ENCODE results near the gene PTX4. TPM values are rescaled to one million over a fixed set of nuclear protein-coding genes. Genes with fewer than 3 reads are reported as not detected.
"Not testable (repeated sequence)": the region's sequence is repeated elsewhere in the genome, so short reads cannot be mapped to it uniquely, and the experiment has no call there.

PTX4 gene
- total RNA-seq, 1 donor from 2014 or later, result not detected

GRCh38 chr16:1444730-1445517 lies 43.8 kb downstream of the PTX4 start:
- DNase-seq (ENCODE audit: low spot score), result no peak

- no peak for DNase-seq (ENCODE audit: low spot score)
Observed at GRCh38 chr16:1443980-1444729, 44.6 kb downstream of the PTX4 start, which contains the start of gene CCDC154. Gene CCDC154, minus strand, starts transcription at chr16:1444556. Its CDS starts 234 bp downstream, at chr16:1444322.

DNA sequence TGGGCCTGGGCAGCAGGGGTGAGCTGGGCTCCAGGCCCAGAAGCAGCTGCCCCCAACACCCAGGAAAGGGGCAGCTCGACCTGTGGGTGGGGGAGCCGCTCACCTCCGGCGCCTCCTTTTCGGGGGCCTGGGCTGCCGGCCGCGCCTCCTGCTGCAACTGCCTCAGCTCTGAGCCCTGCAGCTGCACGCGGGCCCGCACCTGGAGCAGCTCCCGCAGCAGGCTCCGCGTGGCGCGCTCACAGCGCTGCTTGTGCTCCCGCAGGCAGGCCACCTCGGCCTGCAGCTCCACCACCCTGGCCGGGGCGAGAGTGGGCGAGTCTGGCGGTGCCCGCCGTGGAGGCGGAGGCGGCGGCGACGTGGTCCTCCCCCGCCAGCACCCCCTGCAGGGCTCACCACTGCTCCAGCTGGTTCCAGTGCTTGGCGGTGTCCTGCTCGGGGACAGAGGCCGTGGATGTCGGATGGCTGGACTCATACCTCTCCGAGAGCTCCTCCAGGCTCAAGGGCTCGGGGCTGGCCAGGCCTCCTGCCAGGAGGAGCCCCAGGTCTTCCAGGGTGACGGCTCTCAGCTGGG lies 45.3 kb downstream of the PTX4 start:
- no peak for DNase-seq (ENCODE audit: low spot score)

GRCh38 chr16:1442697-1443096 lies 46.0 kb downstream of the PTX4 start:
- DNase-seq (ENCODE audit: low spot score), result no peak

DNA sequence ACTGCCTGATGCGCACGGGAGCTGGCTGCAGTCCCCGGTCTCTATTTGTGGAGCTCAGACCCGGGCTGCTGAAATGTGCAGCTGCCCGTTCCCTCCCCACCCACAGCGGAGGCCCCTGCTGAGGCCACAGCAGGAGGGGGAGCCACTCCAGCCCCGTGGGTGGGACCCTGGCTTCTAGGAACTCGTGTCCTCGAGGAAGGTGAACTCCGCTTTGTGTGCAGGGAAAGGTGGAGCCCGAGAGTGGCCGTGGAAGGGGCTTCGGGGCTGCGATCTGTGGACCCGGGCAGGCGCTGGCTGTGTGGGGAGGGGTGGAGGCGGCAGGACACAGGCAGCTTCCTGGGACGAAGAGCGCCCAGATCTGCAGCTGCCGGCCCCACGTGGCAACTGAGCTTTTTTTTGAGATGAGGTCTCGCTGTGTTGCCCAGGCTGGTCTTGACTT lies 47.3 kb downstream of the PTX4 start:
- DNase-seq (ENCODE audit: low spot score), result no peak

GRCh38 chr16:1439699-1440074 lies 49.1 kb downstream of the PTX4 start:
- not testable (repeated sequence) for DNase-seq (ENCODE audit: low spot score)

DNA sequence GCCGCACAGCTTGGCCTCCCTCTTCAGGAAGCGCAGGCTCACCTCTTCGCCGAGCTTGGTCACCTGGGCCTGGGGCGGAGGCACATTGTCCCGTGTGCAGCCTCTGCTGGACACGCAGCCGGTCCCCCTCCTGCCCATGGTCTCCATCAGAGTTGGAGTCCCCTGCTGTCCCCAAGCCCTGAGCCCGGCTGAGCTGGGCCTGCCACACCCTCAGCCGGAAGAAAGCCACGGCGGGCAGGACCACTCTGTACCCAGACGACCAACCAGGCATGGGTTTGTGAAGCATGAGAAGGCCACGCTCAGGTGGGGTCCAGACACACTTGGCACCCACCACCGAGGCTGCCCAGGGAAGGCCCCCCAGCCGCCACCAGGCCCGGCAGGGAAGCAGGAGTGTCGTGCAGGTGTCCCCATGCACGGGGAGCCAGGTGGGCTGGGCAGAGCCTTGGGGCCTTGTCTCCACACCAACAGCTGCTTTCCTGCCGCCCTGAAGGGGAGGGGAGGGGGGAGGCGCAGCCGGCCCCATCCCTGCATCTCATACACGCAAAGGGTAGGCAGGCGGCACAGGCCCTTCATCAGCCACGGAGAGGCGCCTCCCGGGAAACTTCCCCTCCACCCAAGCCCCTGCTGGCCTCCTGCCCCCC lies 49.6 kb downstream of the PTX4 start:
- no peak for DNase-seq (ENCODE audit: low spot score)

DNA sequence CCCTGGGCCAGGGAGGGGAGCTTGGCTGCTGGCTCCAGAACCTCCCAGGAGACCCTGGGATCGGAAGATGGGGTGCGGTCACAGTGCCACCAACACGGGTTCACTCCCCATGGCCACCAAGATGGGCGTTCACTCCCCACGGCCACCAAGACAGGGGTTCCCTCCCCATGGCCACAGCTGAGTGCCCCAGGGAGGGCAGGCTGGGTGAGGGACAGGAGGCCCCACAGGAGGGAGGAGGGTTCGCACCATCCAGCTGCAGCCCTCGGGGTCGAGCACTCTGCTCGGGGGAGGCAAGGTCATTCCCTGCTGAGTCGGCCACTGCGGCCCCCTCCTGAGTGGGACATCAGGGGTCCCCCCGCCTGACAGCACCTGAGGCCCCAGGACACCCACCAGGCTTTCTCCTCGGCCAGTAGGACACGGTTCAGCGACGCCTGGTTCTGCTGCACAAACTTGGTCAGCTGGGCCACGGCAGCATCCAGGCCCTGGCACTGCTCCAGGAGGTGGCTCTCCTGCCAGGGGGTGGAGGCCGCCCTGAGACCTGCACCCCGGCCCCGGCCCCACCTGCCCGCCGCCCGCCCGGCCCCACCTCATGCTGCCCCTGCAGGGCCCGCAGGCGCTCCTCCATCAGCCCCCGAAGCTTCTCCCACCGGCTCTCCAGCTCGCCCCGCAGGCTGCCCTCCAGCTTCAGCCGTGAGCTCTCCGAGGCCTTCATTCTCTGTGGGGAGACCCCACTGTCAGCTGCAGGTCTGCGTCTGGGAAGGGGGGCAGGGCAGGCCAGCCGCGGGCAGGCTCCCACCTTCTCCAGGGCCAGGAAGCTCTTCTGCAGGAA lies 50.3 kb downstream of the PTX4 start:
- DNase-seq (ENCODE audit: low spot score), result no peak

DNA sequence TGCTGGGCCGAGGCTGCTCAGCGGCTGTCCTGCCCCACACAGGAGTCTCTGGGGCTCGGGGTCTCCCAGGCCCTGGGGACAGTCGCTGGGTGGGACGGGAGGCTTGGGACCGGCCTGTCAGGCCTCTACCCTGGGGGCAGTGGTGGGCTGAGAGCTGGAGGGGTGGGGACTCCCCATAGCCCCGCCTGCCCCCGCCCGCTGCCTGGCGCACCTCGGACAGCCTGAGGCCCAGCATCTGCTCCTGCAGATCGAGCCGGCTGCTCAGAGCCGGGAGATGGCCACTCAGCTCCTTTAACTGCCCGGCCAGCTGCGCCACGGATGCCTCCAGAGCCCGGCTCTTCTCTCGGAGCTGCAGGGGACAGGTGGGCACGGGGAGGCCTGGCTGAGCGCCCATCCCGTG lies 51.1 kb downstream of the PTX4 start:
- no peak for DNase-seq (ENCODE audit: low spot score)

DNA sequence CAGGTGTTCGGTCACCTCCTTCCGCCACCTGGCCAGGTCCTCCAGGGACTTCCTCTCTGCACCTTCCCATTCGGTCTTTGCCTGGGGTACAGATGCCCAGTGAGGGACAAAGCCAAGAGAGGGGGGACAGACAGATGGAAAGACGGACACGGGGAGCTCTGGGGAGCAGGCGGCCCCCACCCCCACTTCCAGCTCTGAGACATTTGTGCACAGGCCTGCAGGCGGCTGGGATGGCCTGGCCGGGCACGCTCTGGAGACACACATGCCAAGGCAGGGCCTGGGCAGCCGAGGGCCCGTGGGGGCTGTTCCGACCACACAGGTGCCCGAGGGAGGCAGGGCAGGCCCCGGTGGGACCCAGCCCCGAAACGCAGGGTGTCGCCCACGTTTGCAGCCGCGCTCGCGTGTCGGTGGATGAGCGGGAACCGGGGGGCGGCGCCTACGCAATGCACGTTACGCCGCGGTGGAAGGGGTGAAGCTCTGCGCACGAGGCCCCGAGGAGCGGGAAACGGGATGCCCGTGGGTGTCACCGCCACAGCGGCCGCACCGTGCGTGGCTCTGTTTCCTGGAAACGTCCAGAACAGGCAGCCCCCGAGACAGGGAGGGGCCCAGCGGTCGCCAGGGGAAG lies 51.9 kb downstream of the PTX4 start:
- DNase-seq (ENCODE audit: low spot score), result no peak

GRCh38 chr16:1435921-1436697 lies 52.6 kb downstream of the PTX4 start:
- DNase-seq (ENCODE audit: low spot score), result no peak

Other genes starting within 250 kb of the PTX4 start
- gene TPSAB1, start 248.2 kb downstream of the PTX4 start, total RNA-seq (ENCODE audit: insufficient read depth, low replicate concordance), result 8.9 TPM
- gene TPSD1, start 232.9 kb downstream of the PTX4 start, total RNA-seq (ENCODE audit: insufficient read depth, low replicate concordance), result not detected
- 47.4 TPM for gene UBE2I, start 179.3 kb downstream of the PTX4 start, total RNA-seq (ENCODE audit: insufficient read depth, low replicate concordance)
- gene BAIAP3, start 155.3 kb downstream of the PTX4 start, total RNA-seq (ENCODE audit: insufficient read depth, low replicate concordance), result 0.24 TPM
- gene TSR3, start 137.1 kb downstream of the PTX4 start, total RNA-seq (ENCODE audit: insufficient read depth, low replicate concordance), result 55.6 TPM
- 59.9 TPM for gene GNPTG, start 137.0 kb downstream of the PTX4 start, total RNA-seq (ENCODE audit: insufficient read depth, low replicate concordance)
- 3.4 TPM for gene UNKL, start 74.2 kb downstream of the PTX4 start, total RNA-seq (ENCODE audit: insufficient read depth, low replicate concordance)
- 20.7 TPM for gene UQCC4, start 68.2 kb downstream of the PTX4 start, total RNA-seq (ENCODE audit: insufficient read depth, low replicate concordance)
- gene PERCC1, start 57.9 kb downstream of the PTX4 start, total RNA-seq (ENCODE audit: insufficient read depth, low replicate concordance), result 3.1 TPM
- 0.48 TPM for gene CCDC154, start 44.4 kb downstream of the PTX4 start, total RNA-seq (ENCODE audit: insufficient read depth, low replicate concordance)
- 35.2 TPM for gene CLCN7, start 13.9 kb downstream of the PTX4 start, total RNA-seq (ENCODE audit: insufficient read depth, low replicate concordance)
- 7.9 TPM for gene TELO2, start 4.4 kb upstream of the PTX4 start, total RNA-seq (ENCODE audit: insufficient read depth, low replicate concordance)
- gene TMEM204, start 44.7 kb upstream of the PTX4 start, total RNA-seq (ENCODE audit: insufficient read depth, low replicate concordance), result 6.7 TPM
- 17.1 TPM for gene IFT140, start 123.1 kb upstream of the PTX4 start, total RNA-seq (ENCODE audit: insufficient read depth, low replicate concordance)
- 6.0 TPM for gene CRAMP1, start 123.4 kb upstream of the PTX4 start, total RNA-seq (ENCODE audit: insufficient read depth, low replicate concordance)
- gene JPT2, start 189.3 kb upstream of the PTX4 start, total RNA-seq (ENCODE audit: insufficient read depth, low replicate concordance), result 37.8 TPM
- gene MAPK8IP3, start 217.3 kb upstream of the PTX4 start, total RNA-seq (ENCODE audit: insufficient read depth, low replicate concordance), result 60.2 TPM

Data from umbilical cord (tissue), 2 donors.